GM23338 (cell line): ENCODE results near the gene MYO1G. TPM values are rescaled to one million over a fixed set of nuclear protein-coding genes. Genes with fewer than 3 reads are reported as not detected.

ENCODE experiments used
- ATAC-seq: fragments of 200-7000 bp; cut with Tn5 transposase; 3 replicates; pipeline ENCODE4 v1.9.1; 2020
- DNase-seq: peaks from one replicate; pipeline ENCODE4 v3.0.0-alpha.2; 2015; ENCODE audit warnings: low spot score
- H2AFZ ChIP-seq: fragments of 200-600 bp; sonication (generic); 2 replicates; pipeline ENCODE4 v1.8.0; 2016; ENCODE audit warnings: antibody characterized with exemption, mild to moderate bottlenecking, moderate library complexity
- H3F3A ChIP-seq: fragments of 200-600 bp; sonication (generic); replicated peaks from 2 replicates; pipeline ENCODE4 v1.8.0; 2017; ENCODE audit warnings: antibody characterized with exemption, mixed run types, low read depth
- H3K27ac ChIP-seq: fragments of 200-600 bp; sonication (generic); 2 replicates; pipeline ENCODE4 v1.6.1; 2016; ENCODE audit warnings: low read depth
- H3K27me3 ChIP-seq: fragments of 200-600 bp; sonication (generic); 2 replicates; pipeline ENCODE4 v1.8.0; 2016; ENCODE audit warnings: mild to moderate bottlenecking, mixed run types, moderate library complexity; ENCODE audit not compliant: insufficient read depth
- H3K36me3 ChIP-seq: fragments of 200-600 bp; sonication (generic); 2 replicates; pipeline ENCODE4 v1.8.0; 2016; ENCODE audit warnings: mild to moderate bottlenecking; ENCODE audit not compliant: insufficient read depth
- H3K4me1 ChIP-seq: fragments of 200-600 bp; sonication (generic); 2 replicates; pipeline ENCODE4 v1.8.0; 2016; ENCODE audit warnings: mild to moderate bottlenecking, moderate library complexity; ENCODE audit not compliant: insufficient read depth
- H3K4me2 ChIP-seq: fragments of 200-600 bp; sonication (generic); 2 replicates; pipeline ENCODE4 v1.7.1; 2017; ENCODE audit warnings: mixed run types
- H3K4me3 ChIP-seq: fragments of 200-600 bp; sonication (generic); 2 replicates; pipeline ENCODE4 v1.6.1; 2016; ENCODE audit warnings: mixed run types
- H3K79me2 ChIP-seq: fragments of 200-600 bp; sonication (generic); replicated peaks from 2 replicates; pipeline ENCODE4 v1.8.0; 2017; ENCODE audit warnings: mild to moderate bottlenecking; ENCODE audit not compliant: insufficient read depth
- H3K9me2 ChIP-seq: fragments of 200-600 bp; sonication (generic); 2 replicates; pipeline ENCODE4 v1.8.0; 2017; ENCODE audit not compliant: insufficient read depth
- H4K20me1 ChIP-seq: fragments of 200-600 bp; sonication (generic); replicated peaks from 2 replicates; pipeline ENCODE4 v1.8.0; 2017; ENCODE audit warnings: mild to moderate bottlenecking; ENCODE audit not compliant: insufficient read depth
- H3K27ac Mint-ChIP-seq: 2 replicates; pipeline ENCODE4 v1.8.0; 2020; ENCODE audit warnings: inconsistent platforms, mild to moderate bottlenecking, moderate library complexity, mixed read lengths
- H3K27me3 Mint-ChIP-seq: 3 replicates; pipeline ENCODE4 v1.8.0; 2022; ENCODE audit warnings: low read depth, mild to moderate bottlenecking, moderate library complexity, mixed read lengths, inconsistent platforms; ENCODE audit not compliant: insufficient read depth, poor library complexity
- H3K36me3 Mint-ChIP-seq: 3 replicates; pipeline ENCODE4 v1.8.0; 2021; ENCODE audit warnings: low read depth, mild to moderate bottlenecking, inconsistent platforms, moderate library complexity, mixed read lengths
- H3K4me1 Mint-ChIP-seq: 3 replicates; pipeline ENCODE4 v1.8.0; 2020; ENCODE audit warnings: mild to moderate bottlenecking, inconsistent platforms, mixed read lengths
- H3K4me3 Mint-ChIP-seq: 3 replicates; pipeline ENCODE4 v1.8.0; 2021; ENCODE audit warnings: moderate library complexity, mild to moderate bottlenecking, inconsistent platforms, mixed read lengths
- H3K9me3 Mint-ChIP-seq: 3 replicates; pipeline ENCODE4 v1.8.0; 2020; ENCODE audit warnings: moderate library complexity, mild to moderate bottlenecking, inconsistent platforms, mixed read lengths
- CREB1 ChIP-seq: fragments of 250-450 bp; sonication (Bioruptor Pico); IDR thresholded peaks from 2 replicates; pipeline ENCODE4 v1.5.0; 2020; ENCODE audit warnings: low read depth, mild to moderate bottlenecking, moderate library complexity
- ETS1 ChIP-seq: IDR thresholded peaks from 2 replicates; pipeline ENCODE4 v1.6.1; 2016; ENCODE audit warnings: antibody characterized with exemption
- EZH2 ChIP-seq: fragments of 200-600 bp; sonication (generic); IDR thresholded peaks from one replicate; pipeline ENCODE4 v1.8.0; 2017; ENCODE audit warnings: antibody characterized with exemption, mild to moderate bottlenecking, low read depth; ENCODE audit not compliant: unreplicated experiment
- EZH2phosphoT487 ChIP-seq: fragments of 200-600 bp; sonication (generic); IDR thresholded peaks from one replicate; pipeline ENCODE4 v1.8.1; 2018; ENCODE audit warnings: antibody characterized with exemption; ENCODE audit not compliant: unreplicated experiment
- JUNB ChIP-seq: IDR thresholded peaks from one replicate; pipeline ENCODE4 v1.6.1; 2016; ENCODE audit warnings: antibody characterized with exemption; ENCODE audit not compliant: unreplicated experiment
- NANOG ChIP-seq: IDR thresholded peaks from 2 replicates; pipeline ENCODE4 v1.6.1; 2016; ENCODE audit warnings: antibody characterized with exemption, borderline replicate concordance
- POLR2AphosphoS5 ChIP-seq: IDR thresholded peaks from 2 replicates; pipeline ENCODE4 v1.6.1; 2016; ENCODE audit warnings: antibody characterized with exemption, low read depth
- STAT1 ChIP-seq: IDR thresholded peaks from one replicate; pipeline ENCODE4 v1.6.1; 2016; ENCODE audit warnings: antibody characterized with exemption; ENCODE audit not compliant: unreplicated experiment
- ZNF114 ChIP-seq: fragments of 250-450 bp; sonication (Bioruptor Pico); IDR thresholded peaks from 2 replicates; pipeline ENCODE4 v1.5.0; 2020; ENCODE audit warnings: mild to moderate bottlenecking, moderate library complexity
- ZNF331 ChIP-seq: fragments of 250-450 bp; sonication (Bioruptor Pico); IDR thresholded peaks from 2 replicates; pipeline ENCODE4 v1.5.0; 2020; ENCODE audit warnings: low read depth, mild to moderate bottlenecking, moderate library complexity
- polyA plus RNA-seq: library from polyadenylated mRNA; unstranded; fragments of >200 nt; fragmentation: Nextera tagmentation; extraction: Ambion mirVana; gene quantifications from 2 replicates; pipeline ENCODE4 v1.2.1, GENCODE V29; 2016
- total RNA-seq: library from RNA; depleted of rRNA; stranded (reverse); fragments of >200 nt; shearing (Covaris generic); gene quantifications from 2 replicates; pipeline ENCODE4 v1.2.3, GENCODE V29; 2014
- TF ChIP-seq, protein P1 (sequence below): IDR thresholded peaks from one replicate; pipeline ENCODE4 v1.6.1; 2018; ENCODE audit warnings: antibody characterized with exemption; ENCODE audit not compliant: unreplicated experiment
- TF ChIP-seq, protein P2 (sequence below): fragments of 250-450 bp; sonication (Bioruptor Pico); IDR thresholded peaks from 2 replicates; pipeline ENCODE4 v1.5.0; 2020; ENCODE audit warnings: mild to moderate bottlenecking, moderate library complexity
- TF ChIP-seq, protein P3 (sequence below), 2 experiments: fragments of 200-600 bp in 1 of 2; sonication (generic) in 1 of 2; conservative IDR thresholded peaks; 2 replicates each; pipeline versions ENCODE4 v1.5.1 to v1.6.1; 2016 to 2017; ENCODE audit warnings: antibody characterized with exemption in 2 of 2, low read depth in 2 of 2, mild to moderate bottlenecking in 2 of 2, moderate library complexity in 1 of 2

MYO1G gene
- total and polyA plus RNA-seq, 2 experiments from 2014 or later = 0.10 to 0.11 TPM

DNA sequence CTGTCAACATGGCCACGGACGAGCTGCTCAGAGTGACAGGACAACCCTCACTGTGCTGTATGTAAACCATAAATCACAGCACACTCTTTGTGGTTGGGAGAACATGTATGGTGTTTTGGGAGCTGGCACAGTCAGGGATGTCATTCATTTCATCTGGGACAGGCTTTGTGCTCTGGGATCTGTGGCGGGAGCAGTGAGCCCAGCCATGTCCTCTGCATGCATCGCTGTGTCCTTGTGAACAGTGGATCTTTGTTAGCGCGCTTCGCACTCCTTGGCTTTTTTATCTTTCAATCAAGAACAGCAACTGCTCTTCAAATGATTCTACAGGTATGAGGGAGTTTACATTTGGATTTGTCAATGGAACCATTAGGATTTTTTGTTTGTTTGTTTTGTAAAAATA lies 28.3 kb upstream of the MYO1G start:
- Histone ChIP-seq H3K4me1 (no peaks in the 10 kb centered on the region), H2AFZ (no peak overlapping the region), H3F3A (no peaks in the 10 kb centered on the region), H3K36me3 (no peaks in the 10 kb centered on the region), H4K20me1 (peaks cover 6% of the 10 kb centered on the region), H3K4me3 (no peak overlapping the region), H3K9me2 (no peaks in the 10 kb centered on the region), H3K27me3 (no peaks in the 10 kb centered on the region), H3K79me2 (peaks cover 63% of the 10 kb centered on the region), H3K27ac (no peak overlapping the region), H3K4me2 (no peak overlapping the region)
- no peaks in the 10 kb centered on the region for H3K9me3 Mint-ChIP-seq
- H3K4me3 Mint-ChIP-seq = no peak overlapping the region
- H3K27me3 Mint-ChIP-seq = peaks cover 6% of the 10 kb centered on the region
- no peak for TF ChIP-seq ETS1
- TF ChIP-seq, protein P1, sequence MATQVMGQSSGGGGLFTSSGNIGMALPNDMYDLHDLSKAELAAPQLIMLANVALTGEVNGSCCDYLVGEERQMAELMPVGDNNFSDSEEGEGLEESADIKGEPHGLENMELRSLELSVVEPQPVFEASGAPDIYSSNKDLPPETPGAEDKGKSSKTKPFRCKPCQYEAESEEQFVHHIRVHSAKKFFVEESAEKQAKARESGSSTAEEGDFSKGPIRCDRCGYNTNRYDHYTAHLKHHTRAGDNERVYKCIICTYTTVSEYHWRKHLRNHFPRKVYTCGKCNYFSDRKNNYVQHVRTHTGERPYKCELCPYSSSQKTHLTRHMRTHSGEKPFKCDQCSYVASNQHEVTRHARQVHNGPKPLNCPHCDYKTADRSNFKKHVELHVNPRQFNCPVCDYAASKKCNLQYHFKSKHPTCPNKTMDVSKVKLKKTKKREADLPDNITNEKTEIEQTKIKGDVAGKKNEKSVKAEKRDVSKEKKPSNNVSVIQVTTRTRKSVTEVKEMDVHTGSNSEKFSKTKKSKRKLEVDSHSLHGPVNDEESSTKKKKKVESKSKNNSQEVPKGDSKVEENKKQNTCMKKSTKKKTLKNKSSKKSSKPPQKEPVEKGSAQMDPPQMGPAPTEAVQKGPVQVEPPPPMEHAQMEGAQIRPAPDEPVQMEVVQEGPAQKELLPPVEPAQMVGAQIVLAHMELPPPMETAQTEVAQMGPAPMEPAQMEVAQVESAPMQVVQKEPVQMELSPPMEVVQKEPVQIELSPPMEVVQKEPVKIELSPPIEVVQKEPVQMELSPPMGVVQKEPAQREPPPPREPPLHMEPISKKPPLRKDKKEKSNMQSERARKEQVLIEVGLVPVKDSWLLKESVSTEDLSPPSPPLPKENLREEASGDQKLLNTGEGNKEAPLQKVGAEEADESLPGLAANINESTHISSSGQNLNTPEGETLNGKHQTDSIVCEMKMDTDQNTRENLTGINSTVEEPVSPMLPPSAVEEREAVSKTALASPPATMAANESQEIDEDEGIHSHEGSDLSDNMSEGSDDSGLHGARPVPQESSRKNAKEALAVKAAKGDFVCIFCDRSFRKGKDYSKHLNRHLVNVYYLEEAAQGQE = no peak
- no peak for TF ChIP-seq ZNF114 (CRISPR knock-in tag)
- TF ChIP-seq, protein P2, sequence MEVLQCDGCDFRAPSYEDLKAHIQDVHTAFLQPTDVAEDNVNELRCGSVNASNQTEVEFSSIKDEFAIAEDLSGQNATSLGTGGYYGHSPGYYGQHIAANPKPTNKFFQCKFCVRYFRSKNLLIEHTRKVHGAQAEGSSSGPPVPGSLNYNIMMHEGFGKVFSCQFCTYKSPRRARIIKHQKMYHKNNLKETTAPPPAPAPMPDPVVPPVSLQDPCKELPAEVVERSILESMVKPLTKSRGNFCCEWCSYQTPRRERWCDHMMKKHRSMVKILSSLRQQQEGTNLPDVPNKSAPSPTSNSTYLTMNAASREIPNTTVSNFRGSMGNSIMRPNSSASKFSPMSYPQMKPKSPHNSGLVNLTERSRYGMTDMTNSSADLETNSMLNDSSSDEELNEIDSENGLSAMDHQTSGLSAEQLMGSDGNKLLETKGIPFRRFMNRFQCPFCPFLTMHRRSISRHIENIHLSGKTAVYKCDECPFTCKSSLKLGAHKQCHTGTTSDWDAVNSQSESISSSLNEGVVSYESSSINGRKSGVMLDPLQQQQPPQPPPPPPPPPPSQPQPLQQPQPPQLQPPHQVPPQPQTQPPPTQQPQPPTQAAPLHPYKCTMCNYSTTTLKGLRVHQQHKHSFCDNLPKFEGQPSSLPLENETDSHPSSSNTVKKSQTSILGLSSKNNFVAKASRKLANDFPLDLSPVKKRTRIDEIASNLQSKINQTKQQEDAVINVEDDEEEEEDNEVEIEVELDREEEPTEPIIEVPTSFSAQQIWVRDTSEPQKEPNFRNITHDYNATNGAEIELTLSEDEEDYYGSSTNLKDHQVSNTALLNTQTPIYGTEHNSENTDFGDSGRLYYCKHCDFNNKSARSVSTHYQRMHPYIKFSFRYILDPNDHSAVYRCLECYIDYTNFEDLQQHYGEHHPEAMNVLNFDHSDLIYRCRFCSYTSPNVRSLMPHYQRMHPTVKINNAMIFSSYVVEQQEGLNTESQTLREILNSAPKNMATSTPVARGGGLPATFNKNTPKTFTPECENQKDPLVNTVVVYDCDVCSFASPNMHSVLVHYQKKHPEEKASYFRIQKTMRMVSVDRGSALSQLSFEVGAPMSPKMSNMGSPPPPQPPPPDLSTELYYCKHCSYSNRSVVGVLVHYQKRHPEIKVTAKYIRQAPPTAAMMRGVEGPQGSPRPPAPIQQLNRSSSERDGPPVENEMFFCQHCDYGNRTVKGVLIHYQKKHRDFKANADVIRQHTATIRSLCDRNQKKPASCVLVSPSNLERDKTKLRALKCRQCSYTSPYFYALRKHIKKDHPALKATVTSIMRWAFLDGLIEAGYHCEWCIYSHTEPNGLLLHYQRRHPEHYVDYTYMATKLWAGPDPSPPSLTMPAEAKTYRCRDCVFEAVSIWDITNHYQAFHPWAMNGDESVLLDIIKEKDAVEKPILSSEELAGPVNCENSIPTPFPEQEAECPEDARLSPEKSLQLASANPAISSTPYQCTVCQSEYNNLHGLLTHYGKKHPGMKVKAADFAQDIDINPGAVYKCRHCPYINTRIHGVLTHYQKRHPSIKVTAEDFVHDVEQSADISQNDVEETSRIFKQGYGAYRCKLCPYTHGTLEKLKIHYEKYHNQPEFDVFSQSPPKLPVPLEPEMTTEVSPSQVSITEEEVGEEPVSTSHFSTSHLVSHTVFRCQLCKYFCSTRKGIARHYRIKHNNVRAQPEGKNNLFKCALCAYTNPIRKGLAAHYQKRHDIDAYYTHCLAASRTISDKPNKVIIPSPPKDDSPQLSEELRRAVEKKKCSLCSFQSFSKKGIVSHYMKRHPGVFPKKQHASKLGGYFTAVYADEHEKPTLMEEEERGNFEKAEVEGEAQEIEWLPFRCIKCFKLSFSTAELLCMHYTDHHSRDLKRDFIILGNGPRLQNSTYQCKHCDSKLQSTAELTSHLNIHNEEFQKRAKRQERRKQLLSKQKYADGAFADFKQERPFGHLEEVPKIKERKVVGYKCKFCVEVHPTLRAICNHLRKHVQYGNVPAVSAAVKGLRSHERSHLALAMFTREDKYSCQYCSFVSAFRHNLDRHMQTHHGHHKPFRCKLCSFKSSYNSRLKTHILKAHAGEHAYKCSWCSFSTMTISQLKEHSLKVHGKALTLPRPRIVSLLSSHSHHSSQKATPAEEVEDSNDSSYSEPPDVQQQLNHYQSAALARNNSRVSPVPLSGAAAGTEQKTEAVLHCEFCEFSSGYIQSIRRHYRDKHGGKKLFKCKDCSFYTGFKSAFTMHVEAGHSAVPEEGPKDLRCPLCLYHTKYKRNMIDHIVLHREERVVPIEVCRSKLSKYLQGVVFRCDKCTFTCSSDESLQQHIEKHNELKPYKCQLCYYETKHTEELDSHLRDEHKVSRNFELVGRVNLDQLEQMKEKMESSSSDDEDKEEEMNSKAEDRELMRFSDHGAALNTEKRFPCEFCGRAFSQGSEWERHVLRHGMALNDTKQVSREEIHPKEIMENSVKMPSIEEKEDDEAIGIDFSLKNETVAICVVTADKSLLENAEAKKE = no peak
- no peak for TF ChIP-seq CREB1
- no peak for TF ChIP-seq ZNF331 (CRISPR knock-in tag)
- no peak for TF ChIP-seq EZH2phosphoT487
- TF ChIP-seq, protein P3, sequence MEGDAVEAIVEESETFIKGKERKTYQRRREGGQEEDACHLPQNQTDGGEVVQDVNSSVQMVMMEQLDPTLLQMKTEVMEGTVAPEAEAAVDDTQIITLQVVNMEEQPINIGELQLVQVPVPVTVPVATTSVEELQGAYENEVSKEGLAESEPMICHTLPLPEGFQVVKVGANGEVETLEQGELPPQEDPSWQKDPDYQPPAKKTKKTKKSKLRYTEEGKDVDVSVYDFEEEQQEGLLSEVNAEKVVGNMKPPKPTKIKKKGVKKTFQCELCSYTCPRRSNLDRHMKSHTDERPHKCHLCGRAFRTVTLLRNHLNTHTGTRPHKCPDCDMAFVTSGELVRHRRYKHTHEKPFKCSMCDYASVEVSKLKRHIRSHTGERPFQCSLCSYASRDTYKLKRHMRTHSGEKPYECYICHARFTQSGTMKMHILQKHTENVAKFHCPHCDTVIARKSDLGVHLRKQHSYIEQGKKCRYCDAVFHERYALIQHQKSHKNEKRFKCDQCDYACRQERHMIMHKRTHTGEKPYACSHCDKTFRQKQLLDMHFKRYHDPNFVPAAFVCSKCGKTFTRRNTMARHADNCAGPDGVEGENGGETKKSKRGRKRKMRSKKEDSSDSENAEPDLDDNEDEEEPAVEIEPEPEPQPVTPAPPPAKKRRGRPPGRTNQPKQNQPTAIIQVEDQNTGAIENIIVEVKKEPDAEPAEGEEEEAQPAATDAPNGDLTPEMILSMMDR (conservative IDR thresholded peaks at IDR 0.05; ENCODE audit: low read depth in 2 of 2) = no peak
- TF ChIP-seq STAT1 = no peak
- TF ChIP-seq EZH2 = no peak
- TF ChIP-seq JUNB = no peak
- no peak for TF ChIP-seq NANOG
- no peak for TF ChIP-seq POLR2AphosphoS5
- H3K36me3 Mint-ChIP-seq = peaks cover 5% of the 10 kb centered on the region; the same call in 1 of the 3 replicates
- ATAC-seq (no peak), DNase-seq (no peak)
- no peak overlapping the region for H3K27ac Mint-ChIP-seq
- no peaks in the 10 kb centered on the region for H3K4me1 Mint-ChIP-seq
